Uterus (tissue), 2 donors: ENCODE measurements around the gene TIMM8A.

Experiments
- POLR2A ChIP-seq, 2 donors: fragments of 450-650 bp; IDR thresholded peaks; one replicate each; pipeline ENCODE4 v1.6.1; 2016; ENCODE audit warnings: antibody characterized with exemption in 2 of 2, mild to moderate bottlenecking in 1 of 2, moderate library complexity in 1 of 2
- TF ChIP-seq, protein P1 (sequence below), 4 experiments: fragments of 200-600 bp in 2 of 4; fragments of 450-650 bp in 2 of 4; sonication (generic) in 2 of 4; IDR thresholded peaks; one replicate each; pipeline ENCODE4 v1.5.1; 2016 to 2019; ENCODE audit warnings: antibody characterized with exemption in 4 of 4, mild to moderate bottlenecking in 2 of 4, moderate library complexity in 1 of 4

GRCh38 chrX:101394372-101394771 is 45.8 kb upstream of the TIMM8A start:
- no peak for TF ChIP-seq POLR2A (IDR thresholded peaks at IDR 0.05)
- TF ChIP-seq, protein P1, sequence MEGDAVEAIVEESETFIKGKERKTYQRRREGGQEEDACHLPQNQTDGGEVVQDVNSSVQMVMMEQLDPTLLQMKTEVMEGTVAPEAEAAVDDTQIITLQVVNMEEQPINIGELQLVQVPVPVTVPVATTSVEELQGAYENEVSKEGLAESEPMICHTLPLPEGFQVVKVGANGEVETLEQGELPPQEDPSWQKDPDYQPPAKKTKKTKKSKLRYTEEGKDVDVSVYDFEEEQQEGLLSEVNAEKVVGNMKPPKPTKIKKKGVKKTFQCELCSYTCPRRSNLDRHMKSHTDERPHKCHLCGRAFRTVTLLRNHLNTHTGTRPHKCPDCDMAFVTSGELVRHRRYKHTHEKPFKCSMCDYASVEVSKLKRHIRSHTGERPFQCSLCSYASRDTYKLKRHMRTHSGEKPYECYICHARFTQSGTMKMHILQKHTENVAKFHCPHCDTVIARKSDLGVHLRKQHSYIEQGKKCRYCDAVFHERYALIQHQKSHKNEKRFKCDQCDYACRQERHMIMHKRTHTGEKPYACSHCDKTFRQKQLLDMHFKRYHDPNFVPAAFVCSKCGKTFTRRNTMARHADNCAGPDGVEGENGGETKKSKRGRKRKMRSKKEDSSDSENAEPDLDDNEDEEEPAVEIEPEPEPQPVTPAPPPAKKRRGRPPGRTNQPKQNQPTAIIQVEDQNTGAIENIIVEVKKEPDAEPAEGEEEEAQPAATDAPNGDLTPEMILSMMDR (IDR thresholded peaks at IDR 0.05) = no peak
